HG02973 (cell line): ENCODE data around the gene SYDE2.
"Not testable (repeated sequence)": the region's sequence is repeated elsewhere in the genome, so short reads cannot be mapped to it uniquely, and the experiment has no call there.

Experiments
- ATAC-seq: cut with Tn5 transposase; IDR thresholded peaks from one replicate; pipeline ENCODE4 v1.9.1; 2021; ENCODE audit warnings: moderate library complexity; ENCODE audit not compliant: unreplicated experiment

Gene SYDE2

DNA sequence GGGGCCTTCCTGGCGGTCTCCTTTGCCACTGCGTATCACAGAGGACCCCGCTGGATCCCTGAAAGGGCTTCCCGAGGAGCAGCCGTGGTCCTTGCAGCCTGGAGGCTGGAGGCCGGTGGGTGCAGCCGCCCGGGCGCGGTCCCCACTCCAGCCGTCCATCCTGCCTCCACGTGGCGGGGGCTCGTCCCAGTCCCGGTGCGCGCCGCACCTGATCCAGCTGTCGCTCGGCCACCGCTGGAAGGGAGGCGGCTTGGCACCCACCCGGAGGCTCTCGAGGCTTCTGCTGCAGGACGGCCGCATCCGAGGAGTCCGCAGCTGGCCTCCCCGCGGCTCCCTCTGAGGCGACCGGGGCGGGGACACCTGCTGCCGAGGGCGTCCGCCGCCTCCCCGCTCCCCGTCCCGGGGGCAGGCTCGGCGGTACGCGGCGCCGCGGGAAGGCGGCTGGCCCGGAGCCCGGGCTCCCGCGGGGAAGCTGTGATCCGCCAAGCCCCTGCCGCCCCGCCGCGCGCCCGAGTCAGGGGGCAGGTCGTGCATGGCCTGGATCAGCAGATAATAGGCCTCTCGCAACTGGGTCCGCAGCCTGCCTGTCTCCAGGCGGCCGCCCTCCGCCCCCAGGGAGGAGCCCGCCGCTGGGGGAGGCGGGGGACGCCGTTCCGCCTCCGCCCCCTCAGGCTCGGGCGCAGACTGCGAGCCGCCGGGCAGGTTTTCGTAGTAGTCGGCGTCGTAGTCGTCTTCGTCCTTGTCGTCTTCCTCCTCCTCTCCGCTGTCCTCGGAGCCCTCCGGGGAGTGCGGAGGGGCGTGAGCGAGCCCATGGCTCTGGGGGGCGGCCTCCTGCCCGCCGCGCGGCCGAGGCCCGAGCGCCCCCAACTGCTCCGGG, at the start of gene SYDE2:
Gene SYDE2 (minus strand): TSS at position 554 of the 877 bp plus-strand sequence. CDS start 20 bp downstream, at position 534.
- ATAC-seq = peak; percentile 75

DNA sequence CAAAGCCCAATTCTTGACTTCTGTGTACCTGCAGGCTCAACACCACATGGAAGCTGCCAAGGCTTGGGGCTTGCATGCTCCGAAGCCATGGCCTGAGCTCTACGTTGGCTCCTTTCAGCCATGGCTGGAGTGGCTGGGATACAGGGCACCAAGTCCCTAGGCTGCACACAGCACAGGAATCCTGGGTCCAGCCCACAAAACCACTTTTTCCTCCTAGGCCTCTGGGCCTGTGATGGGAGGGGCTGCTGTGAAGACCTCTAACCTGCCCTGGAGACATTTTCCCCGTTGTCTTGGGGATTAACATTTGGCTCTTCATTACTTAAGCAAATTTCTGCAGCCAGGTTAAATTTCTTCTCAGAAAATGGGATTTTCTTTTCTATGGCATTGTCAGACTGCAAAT, 48.2 kb upstream of the SYDE2 start:
- not testable (repeated sequence) for ATAC-seq

DNA sequence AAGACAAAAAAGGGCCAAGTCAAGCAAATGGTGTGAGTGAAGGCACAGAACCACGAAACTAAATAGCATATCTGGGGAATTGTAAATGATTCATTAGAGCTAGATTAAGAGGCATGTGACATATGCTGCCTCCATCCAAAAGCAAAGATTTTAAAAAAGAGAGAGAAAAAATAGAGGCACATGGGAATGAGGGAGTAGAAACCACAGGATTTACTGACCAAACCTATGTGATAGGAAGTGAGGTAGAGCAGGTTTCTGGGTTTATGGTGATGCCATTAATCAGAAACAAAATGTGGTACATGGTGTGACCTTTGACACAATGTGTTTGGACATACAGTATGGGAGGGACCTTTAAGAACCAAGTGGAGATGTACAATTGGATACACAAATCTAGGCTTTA, 45.1 kb upstream of the SYDE2 start:
- no peak for ATAC-seq

DNA sequence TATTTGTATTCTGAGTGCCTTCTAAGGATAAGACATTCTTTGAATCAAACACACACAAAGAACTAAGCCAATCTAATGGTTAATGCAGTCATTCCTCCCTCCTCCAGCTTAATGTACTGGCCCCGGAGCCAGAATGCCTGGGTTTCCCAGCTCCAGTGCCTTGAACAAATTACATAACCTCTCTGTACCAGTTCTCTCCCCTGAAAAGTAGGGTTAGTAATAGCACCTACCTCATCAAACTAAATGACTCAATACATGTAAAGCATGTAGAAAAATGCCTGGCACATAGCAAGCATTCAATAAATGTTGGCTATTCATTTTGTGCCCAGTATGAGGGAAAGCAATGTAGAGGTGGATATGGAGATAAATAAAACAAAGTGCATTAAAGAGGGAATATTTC, 44.6 kb upstream of the SYDE2 start:
- ATAC-seq = no peak

- no peak for ATAC-seq
Measured at GRCh38 chr1:85244271-85245061, 43.6 kb upstream of the SYDE2 start.

- no peak for ATAC-seq
Measured at GRCh38 chr1:85243372-85243771, 42.6 kb upstream of the SYDE2 start.

DNA sequence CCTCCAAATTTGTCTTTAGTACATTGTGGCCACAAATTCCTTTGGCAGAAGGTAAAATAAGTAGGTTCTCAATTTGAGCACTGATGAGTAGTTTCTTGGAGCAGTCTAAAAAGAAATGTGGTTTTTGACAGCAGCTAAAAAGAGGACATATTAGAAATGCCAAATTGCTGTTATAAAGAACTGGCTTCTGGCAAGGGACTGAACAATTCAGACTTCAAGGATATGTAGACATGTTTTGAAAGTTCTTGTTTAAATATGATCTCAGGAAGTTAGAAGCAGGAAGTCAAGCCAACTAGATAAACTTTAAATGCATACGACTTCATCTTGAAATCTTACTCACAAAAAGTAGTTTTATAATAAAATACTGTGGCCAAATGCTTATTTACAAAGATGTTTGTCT, 39.8 kb upstream of the SYDE2 start:
- no peak for ATAC-seq

DNA sequence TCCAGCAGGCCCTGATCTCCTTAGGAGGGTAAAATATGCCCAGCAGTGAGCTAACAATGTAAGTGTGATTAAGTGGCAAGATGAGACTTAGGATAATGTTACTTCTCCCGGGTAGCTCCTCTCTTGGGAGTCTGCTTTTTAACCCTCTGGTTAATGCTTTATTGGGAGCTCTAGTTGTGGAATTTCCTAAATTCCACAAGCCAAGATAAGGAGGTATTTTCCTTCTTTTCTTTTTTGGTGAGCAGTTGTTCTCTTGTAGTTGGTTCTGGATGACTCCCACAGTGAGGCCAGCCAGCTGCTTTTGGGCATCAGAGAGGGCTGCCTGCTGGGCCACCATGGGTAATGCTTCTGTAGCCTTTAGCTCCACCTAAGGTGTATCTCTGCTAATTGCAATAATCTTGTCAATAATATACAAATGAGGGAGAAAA, 39.4 kb upstream of the SYDE2 start:
- no peak for ATAC-seq

- ATAC-seq = no peak
Measured at GRCh38 chr1:85237613-85238012, 36.8 kb upstream of the SYDE2 start.

DNA sequence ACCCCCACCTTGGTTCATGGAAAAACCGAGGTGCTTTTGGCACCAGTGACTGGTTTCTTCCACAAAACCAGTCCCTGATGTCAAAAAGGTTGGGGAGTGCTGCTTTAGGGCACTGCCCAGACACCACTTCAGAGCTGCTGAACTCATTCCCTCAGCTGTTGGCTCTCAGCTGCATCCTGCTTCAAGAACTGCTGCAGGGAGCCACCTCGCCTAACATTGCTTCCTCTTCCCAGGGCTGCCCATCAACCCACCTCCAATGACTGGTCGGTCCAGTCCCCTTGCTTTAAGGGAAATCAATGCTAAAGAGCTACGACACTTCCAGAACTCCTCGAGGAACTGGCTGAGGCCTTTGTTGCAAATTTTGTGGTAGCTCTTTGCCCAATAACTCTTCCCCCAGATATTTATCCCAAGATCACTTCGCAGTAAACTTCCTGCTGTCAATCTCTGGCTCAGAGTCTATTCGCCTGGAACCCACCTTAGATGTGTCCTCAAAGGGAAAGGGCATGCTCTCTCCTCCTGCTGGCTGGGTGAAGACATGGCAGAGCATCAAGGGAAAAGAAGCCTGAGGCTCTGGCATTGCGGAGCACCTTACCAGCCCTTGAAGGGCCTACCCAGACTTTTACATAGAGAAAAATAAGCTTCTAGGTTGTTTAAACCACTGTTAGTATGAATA, 29.6 kb upstream of the SYDE2 start:
- no peak for ATAC-seq

DNA sequence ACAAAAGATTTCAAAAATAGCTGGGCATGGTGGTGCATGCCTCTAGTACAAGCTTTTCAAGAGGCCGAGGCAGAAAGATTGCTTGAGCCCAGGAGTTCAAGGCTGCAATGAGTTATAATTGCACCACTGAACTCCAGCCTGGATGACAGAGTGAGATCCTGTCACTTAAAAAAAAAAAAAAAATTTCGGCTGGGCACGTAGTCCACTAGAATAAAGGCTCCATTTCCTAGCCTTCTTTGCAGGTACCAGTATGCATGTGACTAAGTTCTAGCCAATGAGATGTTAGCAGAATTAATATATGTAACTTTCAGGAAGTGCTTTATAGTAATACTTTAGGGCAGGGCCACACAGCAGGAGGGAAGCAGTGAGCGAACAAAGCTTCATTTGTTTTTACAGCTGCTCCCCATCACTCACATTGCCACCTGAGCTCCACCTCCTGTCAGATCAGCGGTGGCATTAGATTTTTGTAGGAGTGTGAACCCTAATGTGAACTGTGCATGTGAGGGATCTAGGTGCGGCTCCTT, 28.8 kb upstream of the SYDE2 start:
- ATAC-seq = no peak

- no peak for ATAC-seq
Measured at GRCh38 chr1:85228972-85229371, 28.2 kb upstream of the SYDE2 start.

DNA sequence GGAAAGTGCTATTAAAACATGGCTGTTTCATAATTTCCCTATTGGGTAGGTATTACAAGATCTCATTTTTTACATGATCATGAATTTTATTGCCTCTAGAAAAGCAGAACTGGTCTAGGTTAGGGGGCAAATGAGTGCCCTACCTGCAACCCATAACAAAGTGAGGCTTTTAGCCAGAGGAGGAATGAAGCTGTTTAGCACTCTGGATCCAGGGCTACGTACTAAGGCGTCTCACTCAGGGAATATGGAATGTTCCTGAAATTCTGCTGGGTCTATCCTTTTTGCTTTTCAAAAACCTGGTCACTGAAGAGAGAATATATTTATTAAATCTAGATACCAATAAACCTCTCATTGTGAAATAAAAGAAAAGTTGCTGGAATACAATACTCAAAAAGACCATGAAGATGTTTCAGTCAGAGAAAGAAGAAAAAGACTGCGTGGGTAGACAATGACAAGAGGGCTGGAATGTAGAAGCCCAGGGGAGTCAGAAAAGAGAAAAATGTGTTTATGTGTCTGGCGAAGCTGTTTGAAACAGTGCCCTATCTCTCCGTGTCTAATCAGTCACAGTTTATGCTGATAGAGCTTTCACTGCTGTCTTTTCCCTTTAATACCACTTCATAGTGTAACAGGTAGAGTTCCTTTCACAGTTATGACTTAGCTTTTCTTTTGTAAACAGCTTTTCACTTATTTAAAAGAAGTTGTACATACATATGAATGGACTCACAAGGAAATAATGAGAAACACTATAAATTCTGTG, 25.0 kb upstream of the SYDE2 start:
- ATAC-seq = no peak

DNA sequence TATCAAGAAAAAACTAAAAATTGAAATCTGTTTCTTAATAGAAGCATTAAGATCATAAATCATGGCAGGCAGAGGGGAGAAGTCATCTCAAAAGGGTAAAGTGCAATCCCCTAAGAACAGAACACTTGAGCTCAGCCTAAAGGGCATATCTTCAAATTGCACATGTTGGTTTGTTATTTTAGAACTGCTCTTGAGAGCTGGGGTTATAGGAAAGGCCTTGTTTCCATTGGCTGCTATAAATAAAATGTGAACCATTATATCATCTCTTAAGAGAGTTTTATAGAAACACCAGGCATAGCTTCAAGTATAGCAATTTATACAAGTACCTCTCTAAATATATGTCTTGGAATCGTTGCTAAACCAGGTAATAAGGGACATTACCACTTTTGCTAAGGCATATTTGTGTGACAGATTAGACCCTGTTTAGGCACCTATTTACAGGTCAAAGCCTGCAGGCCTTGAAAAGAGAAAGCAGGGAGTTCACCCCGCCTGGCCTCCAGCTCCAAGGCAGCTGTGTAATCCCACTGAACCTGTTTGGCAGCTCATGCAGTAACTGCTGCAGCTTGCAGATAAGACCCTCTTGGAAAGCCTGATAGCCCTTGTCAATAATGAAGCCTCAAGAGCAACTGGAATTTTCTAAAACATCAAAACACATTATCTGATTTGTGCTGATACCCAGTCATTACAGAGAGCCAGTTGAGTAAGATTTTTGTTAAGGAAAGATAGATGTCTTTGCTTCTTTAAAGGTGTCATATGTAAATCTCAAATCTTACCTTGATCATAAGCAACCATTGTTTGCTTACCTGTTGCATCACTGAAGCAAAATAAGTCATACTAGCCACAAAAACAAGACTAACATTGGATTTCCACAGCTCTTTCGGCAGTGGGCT, 24.2 kb upstream of the SYDE2 start:
- no peak for ATAC-seq

DNA sequence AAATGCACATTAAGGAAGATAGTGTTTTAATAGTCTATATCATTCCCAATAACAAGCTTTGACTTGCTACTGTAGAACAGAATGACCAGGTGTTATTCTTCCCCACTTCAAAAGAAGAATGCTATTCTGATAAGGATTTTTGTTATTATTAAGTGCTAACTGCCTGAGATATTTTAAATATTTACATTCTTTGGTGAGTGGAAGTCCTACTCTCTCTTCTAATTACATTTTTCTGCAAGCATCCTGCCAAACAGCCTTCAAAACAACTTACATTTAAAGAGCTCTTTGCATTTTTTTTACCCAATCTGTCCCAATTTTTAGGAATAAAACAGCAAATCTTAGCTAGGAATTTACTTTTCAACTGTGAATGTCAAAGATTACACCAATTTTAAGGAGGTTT, 23.5 kb upstream of the SYDE2 start:
- no peak for ATAC-seq

- no peak for ATAC-seq
Measured at GRCh38 chr1:85223334-85223733, 22.5 kb upstream of the SYDE2 start.

GRCh38 chr1:85220756-85221201, 20.0 kb upstream of the SYDE2 start:
- no peak for ATAC-seq

DNA sequence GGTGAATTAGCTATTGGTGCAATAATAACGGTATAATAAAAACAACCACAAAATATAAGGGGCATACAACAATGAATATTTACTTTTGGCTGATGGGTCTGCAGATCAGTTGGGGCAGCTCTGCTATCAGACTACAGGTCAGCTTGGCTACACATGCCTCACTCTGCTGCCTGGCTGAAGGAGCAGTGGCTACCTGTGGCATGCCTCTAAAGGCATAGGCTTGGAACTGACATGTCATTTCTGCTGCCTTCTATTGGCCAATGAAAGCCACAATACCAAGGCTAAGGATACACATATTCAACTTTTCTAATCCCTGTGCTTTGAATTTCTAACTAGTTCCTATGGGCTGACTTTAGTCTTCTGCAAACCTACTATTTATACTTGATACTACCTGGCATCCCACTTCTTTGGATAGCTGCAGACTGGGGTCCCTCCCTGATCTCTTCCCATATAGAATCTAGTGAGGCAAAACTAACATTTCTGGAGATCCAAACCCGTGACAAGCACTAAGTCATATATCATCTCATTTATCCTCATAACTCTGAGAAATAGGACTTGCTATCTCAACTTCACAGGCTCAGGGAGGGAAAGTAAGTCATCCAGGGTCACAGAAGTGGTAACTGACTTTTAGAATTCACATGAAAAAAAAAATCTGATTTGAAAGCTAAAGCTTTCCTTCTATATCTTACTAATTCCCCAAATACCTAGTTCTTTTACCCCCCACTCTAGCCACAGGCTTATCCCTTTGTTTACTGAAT, 19.2 kb upstream of the SYDE2 start:
- no peak for ATAC-seq

- no peak for ATAC-seq
Measured at GRCh38 chr1:85216697-85217096, 15.9 kb upstream of the SYDE2 start.
